CD14-positive monocyte (primary cell): Measurements from ENCODE around the gene UVRAG. TPM values are rescaled to one million over a fixed set of nuclear protein-coding genes. Genes with fewer than 3 reads are reported as not detected.

ENCODE experiments used
- DNase-seq, 3 donors: peaks; one replicate each; pipeline ENCODE4 v3.0.0-alpha.2; 2011 to 2022
- H2AFZ ChIP-seq: 2 replicates; pipeline ENCODE4 v1.6.0; 2012; ENCODE audit warnings: mild to moderate bottlenecking, low read depth, low read length, inconsistent platforms; ENCODE audit not compliant: insufficient read depth, poor library complexity, severe bottlenecking
- H3K27ac ChIP-seq, 2 donors: 1 replicate in 1 of 2; 2 replicates in 1 of 2; pipeline ENCODE4 v1.5.1; 2012 to 2013; ENCODE audit warnings: low read length in 2 of 2, control low read depth in 1 of 2, inconsistent platforms in 1 of 2, low read depth in 1 of 2, mild to moderate bottlenecking in 1 of 2
- H3K27me3 ChIP-seq, 2 donors: one replicate each; pipeline versions ENCODE4 v1.6.0 to v1.6.1; 2011 to 2013; ENCODE audit warnings: low read length in 2 of 2; ENCODE audit not compliant: control insufficient read depth in 2 of 2, insufficient read depth in 2 of 2
- H3K36me3 ChIP-seq, 2 donors: replicated peaks in 1 of 2; 1 replicate in 1 of 2; 2 replicates in 1 of 2; pipeline versions ENCODE4 v1.5.1 to v1.6.1; 2012 to 2013; ENCODE audit warnings: low read length in 2 of 2, control low read depth in 1 of 2, inconsistent platforms in 1 of 2, mild to moderate bottlenecking in 1 of 2; ENCODE audit not compliant: insufficient read depth in 2 of 2, control insufficient read depth in 1 of 2
- H3K4me1 ChIP-seq, 2 donors: 1 replicate in 1 of 2; 2 replicates in 1 of 2; pipeline versions ENCODE4 v1.5.1 to v1.6.1; 2012 to 2013; ENCODE audit warnings: low read length in 2 of 2, control low read depth in 1 of 2, inconsistent platforms in 1 of 2, mild to moderate bottlenecking in 1 of 2, moderate library complexity in 1 of 2; ENCODE audit not compliant: insufficient read depth in 2 of 2, control insufficient read depth in 1 of 2
- H3K4me2 ChIP-seq: replicated peaks from 2 replicates; pipeline ENCODE3; 2012; ENCODE audit warnings: low read length, moderate library complexity, mild to moderate bottlenecking; ENCODE audit not compliant: poor library complexity, severe bottlenecking; ENCODE audit errors: extremely low read depth
- H3K4me3 ChIP-seq, 3 experiments: fragments of 200-600 bp in 1 of 3; sonication (generic) in 1 of 3; replicated peaks in 1 of 3; 1 replicate in 2 of 3; 2 replicates in 1 of 3; pipeline ENCODE4 v1.5.1; 2011 to 2013; ENCODE audit warnings: low read length in 3 of 3, mild to moderate bottlenecking in 3 of 3, control low read depth in 2 of 3, low read depth in 2 of 3, inconsistent platforms in 1 of 3, moderate library complexity in 1 of 3
- H3K79me2 ChIP-seq: 2 replicates; pipeline ENCODE4 v1.6.0; 2012; ENCODE audit warnings: mild to moderate bottlenecking, control low read depth, inconsistent platforms, low read length, moderate library complexity; ENCODE audit not compliant: insufficient read depth
- H3K9ac ChIP-seq: 2 replicates; pipeline ENCODE4 v1.6.0; 2017; ENCODE audit warnings: low read length, mild to moderate bottlenecking; ENCODE audit not compliant: insufficient read depth, poor library complexity, severe bottlenecking
- H3K9me3 ChIP-seq, 2 donors: replicated peaks in 1 of 2; 1 replicate in 1 of 2; 2 replicates in 1 of 2; pipeline versions ENCODE4 v1.5.1 to v1.6.1; 2012 to 2013; ENCODE audit warnings: low read length in 2 of 2, control low read depth in 1 of 2; ENCODE audit not compliant: control insufficient read depth in 1 of 2, insufficient read depth in 1 of 2
- H4K20me1 ChIP-seq: 2 replicates; pipeline ENCODE4 v1.6.0; 2012; ENCODE audit warnings: mild to moderate bottlenecking, low read length, control low read depth, moderate library complexity; ENCODE audit not compliant: insufficient read depth
- H3K27ac Mint-ChIP-seq, 7 donors: one replicate each; pipeline ENCODE4 v1.8.0; 2020; ENCODE audit warnings: mild to moderate bottlenecking in 7 of 7, mixed read lengths in 7 of 7, moderate library complexity in 6 of 7, inconsistent platforms in 2 of 7
- H3K27me3 Mint-ChIP-seq, 3 donors: one replicate each; pipeline ENCODE4 v1.8.0; 2021 to 2022; ENCODE audit warnings: low read depth in 3 of 3, mild to moderate bottlenecking in 3 of 3, mixed read lengths in 3 of 3, moderate library complexity in 3 of 3, inconsistent platforms in 1 of 3
- H3K36me3 Mint-ChIP-seq, 2 donors: one replicate each; pipeline ENCODE4 v1.8.0; 2020; ENCODE audit warnings: mixed read lengths in 2 of 2, inconsistent platforms in 1 of 2, mild to moderate bottlenecking in 1 of 2
- H3K4me1 Mint-ChIP-seq: one replicate; pipeline ENCODE4 v1.8.0; 2020; ENCODE audit warnings: mild to moderate bottlenecking, mixed read lengths
- H3K4me3 Mint-ChIP-seq, 2 donors: one replicate each; pipeline ENCODE4 v1.8.0; 2020; ENCODE audit warnings: mild to moderate bottlenecking in 2 of 2, mixed read lengths in 2 of 2, moderate library complexity in 1 of 2
- H3K9me3 Mint-ChIP-seq, 7 donors: one replicate each; pipeline ENCODE4 v1.8.0; 2020 to 2022; ENCODE audit warnings: mixed read lengths in 7 of 7, mild to moderate bottlenecking in 6 of 7, moderate library complexity in 6 of 7, inconsistent platforms in 2 of 7
- WGBS: methylation state at CpG from one replicate; pipeline ENCODE4 v1.1.5; 2013; ENCODE audit warnings: missing lambda C conversion rate; ENCODE audit not compliant: insufficient coverage; 5-methylcytosine and 5-hydroxymethylcytosine counted together
- intact Hi-C, 2 donors: fragments of 100-400 bp; cut with micrococcal nuclease; formaldehyde crosslinking; loops; one replicate each; pipeline versions ENCODE4 v1.15.0 to v1.15.1; 2023
- polyA plus RNA-seq, 3 donors: library from polyadenylated mRNA; depleted of rRNA in 1 of 3; unstranded in 2 of 3; stranded (reverse) in 1 of 3; fragments of 300-500 nt in 2 of 3; fragments of >200 nt in 1 of 3; fragmentation: Illumina TruSeq in 2 of 3; gene quantifications; 1 replicate in 2 of 3; 2 replicates in 1 of 3; pipeline ENCODE4 v1.2.3, GENCODE V29; 2012 to 2021
- TF ChIP-seq, protein P1 (sequence below): fragments of 200-600 bp; IDR thresholded peaks from one replicate; pipeline ENCODE4 v1.8.0; 2022; ENCODE audit warnings: antibody characterized with exemption, mild to moderate bottlenecking

The UVRAG gene
- polyA plus RNA-seq, 3 donors = 13.7 to 20.5 (median 20.0) TPM

GRCh38 chr11:76119779-76120178, 304.8 kb downstream of the UVRAG start:
- H3K36me3 ChIP-seq = peaks cover 17 to 41% of the 10 kb centered on the region in 2 donors
- no peak for DNase-seq
- H3K4me3 Mint-ChIP-seq = no peak overlapping the region
- H3K4me3 ChIP-seq = no peak overlapping the region
- H3K27ac Mint-ChIP-seq = no peak overlapping the region
- no peaks in the 10 kb centered on the region for H3K9me3 ChIP-seq
- no peak overlapping the region for H2AFZ ChIP-seq
- H3K27me3 Mint-ChIP-seq = peaks cover 0 to 3% (median 2%) of the 10 kb centered on the region in 3 donors
- no peak overlapping the region for H3K9ac ChIP-seq
- peaks cover 21% of the 10 kb centered on the region in 2 donors for H3K36me3 Mint-ChIP-seq
- TF ChIP-seq, protein P1, sequence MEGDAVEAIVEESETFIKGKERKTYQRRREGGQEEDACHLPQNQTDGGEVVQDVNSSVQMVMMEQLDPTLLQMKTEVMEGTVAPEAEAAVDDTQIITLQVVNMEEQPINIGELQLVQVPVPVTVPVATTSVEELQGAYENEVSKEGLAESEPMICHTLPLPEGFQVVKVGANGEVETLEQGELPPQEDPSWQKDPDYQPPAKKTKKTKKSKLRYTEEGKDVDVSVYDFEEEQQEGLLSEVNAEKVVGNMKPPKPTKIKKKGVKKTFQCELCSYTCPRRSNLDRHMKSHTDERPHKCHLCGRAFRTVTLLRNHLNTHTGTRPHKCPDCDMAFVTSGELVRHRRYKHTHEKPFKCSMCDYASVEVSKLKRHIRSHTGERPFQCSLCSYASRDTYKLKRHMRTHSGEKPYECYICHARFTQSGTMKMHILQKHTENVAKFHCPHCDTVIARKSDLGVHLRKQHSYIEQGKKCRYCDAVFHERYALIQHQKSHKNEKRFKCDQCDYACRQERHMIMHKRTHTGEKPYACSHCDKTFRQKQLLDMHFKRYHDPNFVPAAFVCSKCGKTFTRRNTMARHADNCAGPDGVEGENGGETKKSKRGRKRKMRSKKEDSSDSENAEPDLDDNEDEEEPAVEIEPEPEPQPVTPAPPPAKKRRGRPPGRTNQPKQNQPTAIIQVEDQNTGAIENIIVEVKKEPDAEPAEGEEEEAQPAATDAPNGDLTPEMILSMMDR = no peak
- WGBS = 0% methylated on average over 1 of the region's 4 CpGs
- H3K27me3 ChIP-seq = no peaks in the 10 kb centered on the region
- intact Hi-C loops = no loop called here
- H4K20me1 ChIP-seq = peaks cover 31% of the 10 kb centered on the region
- peak overlapping the region in 1 of 2 donors; percentile 44 for H3K27ac ChIP-seq
- H3K9me3 Mint-ChIP-seq = peaks cover 0 to 2% (median 0%) of the 10 kb centered on the region in 7 donors
- no peak overlapping the region for H3K4me2 ChIP-seq
- H3K79me2 ChIP-seq = peaks cover 4% of the 10 kb centered on the region
- H3K4me1 ChIP-seq = peaks cover 31 to 38% of the 10 kb centered on the region in 2 donors
- peaks cover 16% of the 10 kb centered on the region for H3K4me1 Mint-ChIP-seq

DNA sequence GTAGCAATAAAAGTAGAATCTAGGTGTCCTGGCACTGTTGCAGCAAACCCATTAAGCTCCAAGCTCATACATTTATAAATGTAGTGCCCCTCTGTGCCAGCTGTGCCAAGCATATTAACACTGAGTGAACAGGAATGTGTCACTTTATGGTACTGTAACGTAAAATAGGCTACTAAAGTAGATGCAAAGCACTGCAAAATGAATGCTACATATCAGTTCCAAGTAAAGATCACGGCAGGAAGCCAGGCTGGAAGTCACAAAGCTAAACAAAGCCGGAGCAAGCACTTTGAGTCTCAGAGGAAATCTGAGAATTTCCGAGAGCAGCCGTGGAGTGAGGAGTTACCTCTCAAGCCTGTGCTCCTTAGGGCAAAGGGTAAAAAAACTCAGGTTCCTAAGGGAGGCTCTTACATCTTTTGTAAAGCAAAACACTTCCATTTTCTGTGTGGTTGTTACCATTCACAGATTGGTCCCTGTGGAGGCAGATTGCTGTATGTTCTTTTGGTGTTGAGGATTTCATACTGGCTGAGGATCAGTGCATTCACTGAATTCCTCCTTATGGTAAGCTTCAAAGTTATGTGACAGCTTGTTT, 305.6 kb downstream of the UVRAG start:
- WGBS = 87% methylated on average over 3 of the region's 5 CpGs
- H3K4me2 ChIP-seq = no peak overlapping the region
- DNase-seq = no peak
- Mint-ChIP-seq H3K9me3 (peaks cover 0 to 2% (median 0%) of the 10 kb centered on the region in 7 donors), H3K27me3 (peaks cover 0 to 3% (median 2%) of the 10 kb centered on the region in 3 donors), H3K27ac (no peak overlapping the region), H3K4me1 (peaks cover 24% of the 10 kb centered on the region), H3K36me3 (peaks cover 17 to 18% of the 10 kb centered on the region in 2 donors), H3K4me3 (no peak overlapping the region)
- H3K4me3 ChIP-seq = no peak overlapping the region
- peaks cover 5% of the 10 kb centered on the region for H3K79me2 ChIP-seq
- H3K9me3 ChIP-seq = no peaks in the 10 kb centered on the region
- peaks cover 15 to 33% of the 10 kb centered on the region in 2 donors for H3K36me3 ChIP-seq
- H2AFZ ChIP-seq = no peak overlapping the region
- no peak overlapping the region for H3K27ac ChIP-seq
- H3K4me1 ChIP-seq = peaks cover 39 to 45% of the 10 kb centered on the region in 2 donors
- H3K27me3 ChIP-seq = no peaks in the 10 kb centered on the region
- intact Hi-C loops = no loop called here
- H3K9ac ChIP-seq = no peak overlapping the region
- TF ChIP-seq, protein P1 = no peak
- H4K20me1 ChIP-seq = peaks cover 34% of the 10 kb centered on the region
